HG03354 (cell line): ENCODE results near the gene OR4K15.
"Not testable (repeated sequence)": the region's sequence is repeated elsewhere in the genome, so short reads cannot be mapped to it uniquely, and the experiment has no call there.

Source experiments
- ATAC-seq: cut with Tn5 transposase; IDR thresholded peaks from one replicate; pipeline ENCODE4 v1.9.1; 2021; ENCODE audit warnings: mild to moderate bottlenecking; ENCODE audit not compliant: unreplicated experiment, poor library complexity, severe bottlenecking

Gene OR4K15, protein sequence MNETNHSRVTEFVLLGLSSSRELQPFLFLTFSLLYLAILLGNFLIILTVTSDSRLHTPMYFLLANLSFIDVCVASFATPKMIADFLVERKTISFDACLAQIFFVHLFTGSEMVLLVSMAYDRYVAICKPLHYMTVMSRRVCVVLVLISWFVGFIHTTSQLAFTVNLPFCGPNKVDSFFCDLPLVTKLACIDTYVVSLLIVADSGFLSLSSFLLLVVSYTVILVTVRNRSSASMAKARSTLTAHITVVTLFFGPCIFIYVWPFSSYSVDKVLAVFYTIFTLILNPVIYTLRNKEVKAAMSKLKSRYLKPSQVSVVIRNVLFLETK

DNA sequence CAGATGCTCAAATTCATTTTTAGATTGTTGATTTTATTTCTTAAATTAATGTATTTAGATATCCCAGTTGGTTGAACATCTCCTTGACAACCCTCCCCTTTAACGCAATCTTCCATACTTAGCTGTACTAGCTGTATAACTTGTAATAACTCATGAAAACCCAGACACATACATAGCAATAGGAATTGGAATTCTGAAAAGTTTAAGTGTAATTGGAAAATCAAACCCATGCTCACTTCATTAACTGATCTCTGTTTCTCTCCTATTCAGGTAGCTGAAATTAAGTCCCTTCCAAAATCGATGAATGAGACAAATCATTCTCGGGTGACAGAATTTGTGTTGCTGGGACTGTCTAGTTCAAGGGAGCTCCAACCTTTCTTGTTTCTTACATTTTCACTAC lies at the start of gene OR4K15:
Gene OR4K15, plus strand, starts transcription at position 301 of the 400 bp plus-strand sequence. Its CDS starts 0 bp downstream, at position 301.
- ATAC-seq = no peak

DNA sequence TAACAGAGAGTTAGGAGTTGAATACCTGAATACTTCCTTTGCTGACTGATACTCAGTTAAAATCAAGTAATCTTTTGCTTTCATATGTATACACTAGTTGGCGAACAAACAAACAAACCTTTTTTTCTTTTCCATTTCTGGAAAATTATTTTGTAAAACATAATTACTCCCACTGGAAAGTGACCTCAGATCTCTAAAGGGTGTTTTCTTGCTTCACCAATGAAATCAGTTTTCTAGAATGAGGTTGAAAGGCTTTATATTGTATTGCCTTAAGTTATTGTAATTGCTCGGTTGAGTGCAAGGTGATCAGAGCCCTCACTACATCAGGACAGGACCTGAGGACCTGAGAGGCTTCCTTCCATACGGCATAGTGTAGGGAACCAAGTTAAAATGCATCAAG lies 44.8 kb upstream of the OR4K15 start, which contains the start of gene OR4K1:
Gene OR4K1, plus strand, starts transcription at position 301 of the 400 bp plus-strand sequence. CDS start 4,750 bp downstream, outside the sequence.
- ATAC-seq = no peak

DNA sequence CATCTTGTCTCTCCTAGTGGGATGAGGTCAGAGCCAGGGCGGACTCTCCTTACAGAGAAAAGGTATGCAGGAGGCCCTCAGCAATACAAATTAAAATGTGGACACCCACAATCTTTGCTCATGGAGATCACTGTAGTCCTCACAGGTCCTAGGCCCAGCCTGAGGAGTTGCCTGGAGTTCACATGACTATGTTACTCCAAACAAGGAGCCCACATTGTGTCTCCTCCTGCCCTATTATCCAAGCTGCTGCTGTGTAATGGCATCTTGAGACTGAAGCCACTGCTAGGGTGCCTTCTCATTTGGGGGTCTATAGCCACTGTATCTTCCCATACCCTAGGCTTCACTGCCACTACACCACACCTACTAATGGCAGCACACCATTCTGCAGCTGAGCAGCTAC lies 33.7 kb upstream of the OR4K15 start:
- ATAC-seq = no peak

DNA sequence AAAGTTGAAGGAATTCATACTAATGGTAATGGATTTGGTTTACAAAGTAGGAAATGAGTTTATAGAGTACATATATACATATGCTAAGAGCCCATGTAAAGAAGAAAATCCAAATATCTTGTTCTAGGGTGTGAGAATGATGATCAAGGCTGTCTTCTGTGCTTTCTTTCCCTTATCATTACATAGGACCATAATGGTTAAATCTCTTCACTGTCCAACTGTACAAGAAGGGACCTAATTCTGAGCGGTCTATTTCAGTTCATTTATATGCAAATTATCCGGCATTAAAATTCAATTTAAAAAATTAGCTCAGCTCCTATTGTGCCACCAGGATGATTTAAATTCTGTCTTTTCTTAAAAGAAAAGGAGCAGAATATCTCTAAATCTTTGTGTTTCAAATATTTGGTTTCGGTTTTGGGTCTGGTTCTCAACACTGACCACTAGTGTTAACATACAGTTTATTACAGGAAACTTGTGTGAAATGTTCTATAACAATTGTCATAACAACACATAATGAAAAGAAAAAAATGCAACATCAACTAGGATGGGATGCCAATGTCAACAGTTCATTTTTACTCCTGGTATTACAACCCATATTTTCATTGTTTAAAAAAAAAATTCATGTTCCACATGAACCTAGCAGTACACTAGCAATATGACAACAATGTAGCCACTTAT lies 27.8 kb upstream of the OR4K15 start:
- no peak for ATAC-seq

DNA sequence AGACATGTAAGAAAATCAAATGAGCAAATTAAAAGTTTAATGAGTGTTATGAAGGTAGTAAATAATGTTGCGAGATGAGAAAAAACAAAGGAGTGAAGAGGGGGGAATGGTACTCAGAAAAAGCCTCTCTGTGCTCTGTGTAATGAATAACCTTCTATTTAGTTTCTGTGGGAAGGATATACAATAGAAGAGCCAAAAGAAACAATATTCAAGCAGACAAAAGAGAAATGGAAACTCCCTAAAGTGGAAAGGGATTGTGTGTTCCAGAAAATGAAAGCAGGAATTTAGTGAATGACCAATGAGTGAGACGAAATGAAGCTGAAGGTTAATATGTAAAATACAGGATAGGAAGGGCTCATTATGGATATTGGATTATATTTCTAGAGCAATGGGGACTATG lies 26.2 kb upstream of the OR4K15 start:
- no peak for ATAC-seq

DNA sequence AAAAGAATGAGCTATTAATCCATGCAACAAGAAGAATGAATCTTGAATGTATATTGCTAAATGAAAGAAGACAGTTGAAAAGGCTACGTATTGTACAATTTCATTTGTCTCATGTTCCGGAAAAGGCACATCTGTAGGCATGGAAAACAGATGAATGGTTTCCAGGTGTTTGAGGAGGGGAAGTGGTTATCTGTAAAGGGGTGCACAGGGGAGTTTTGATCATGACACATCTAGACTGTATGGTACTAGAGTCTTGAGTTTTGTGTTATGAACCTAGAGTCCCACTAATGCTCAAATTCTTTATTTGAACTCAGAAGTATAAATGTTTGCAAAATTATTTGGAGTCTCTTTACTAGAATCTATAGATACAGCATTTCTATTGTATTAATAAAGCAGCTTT lies 5.7 kb upstream of the OR4K15 start:
- not testable (repeated sequence) for ATAC-seq

DNA sequence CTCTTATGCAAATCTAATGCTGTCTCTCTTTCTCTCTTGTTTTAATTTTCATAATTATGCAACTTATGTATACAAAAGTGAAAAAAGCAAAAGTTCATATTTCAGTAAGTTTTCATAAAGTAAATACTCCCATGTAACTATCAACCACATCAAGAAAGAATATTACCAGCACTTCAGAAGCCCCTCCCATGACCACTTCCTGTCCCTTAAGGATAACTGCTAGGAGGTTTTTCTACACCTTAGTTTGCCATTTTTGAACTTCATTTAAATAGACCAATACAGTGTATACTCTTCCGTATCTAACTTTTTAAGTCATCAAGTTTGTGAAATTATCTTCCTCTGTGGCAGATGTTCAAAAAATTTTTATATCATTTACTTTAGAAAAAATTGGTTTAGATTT lies 547 bp upstream of the OR4K15 start:
- no peak for ATAC-seq

DNA sequence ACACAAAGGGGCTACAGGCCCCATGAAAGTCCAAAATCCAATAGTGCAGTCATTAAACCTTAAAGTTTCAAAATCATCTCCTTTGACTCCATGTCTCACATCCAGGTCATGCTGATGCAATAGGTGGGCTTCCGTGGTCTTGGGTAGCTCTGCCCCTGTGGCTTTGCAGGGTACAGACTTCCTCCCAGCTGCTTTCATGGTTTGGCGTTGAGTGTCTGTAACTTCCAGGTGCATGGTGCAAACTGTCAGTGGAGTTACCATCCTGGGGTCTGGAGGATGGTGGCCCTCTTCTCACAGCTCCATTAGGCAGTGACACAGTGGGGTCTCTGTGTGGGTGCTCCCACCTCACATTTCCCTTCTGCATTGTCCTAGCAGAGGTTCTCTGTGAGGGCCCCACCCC lies 18.0 kb downstream of the OR4K15 start:
- ATAC-seq = no peak

DNA sequence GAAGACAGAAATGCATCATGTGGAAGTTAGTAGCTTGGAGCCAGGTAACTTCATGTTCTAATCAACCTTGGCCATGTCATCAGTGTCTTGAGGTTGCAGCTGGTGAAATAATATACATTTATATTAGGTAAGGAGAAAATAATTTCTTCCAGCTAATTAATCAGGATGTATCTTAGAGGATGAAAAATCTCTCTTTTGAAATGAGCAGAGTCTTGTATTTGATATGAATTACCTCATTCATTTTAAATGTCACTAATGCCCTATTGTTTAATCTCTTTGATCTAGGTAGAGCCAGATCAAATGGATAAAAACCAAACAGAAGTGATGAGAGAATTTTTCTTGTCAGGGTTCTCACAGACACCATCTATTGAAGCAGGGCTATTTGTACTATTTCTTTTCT lies 26.5 kb downstream of the OR4K15 start, which contains the start of gene OR4Q2:
Gene OR4Q2, plus strand, starts transcription at position 301 of the 400 bp plus-strand sequence.
- ATAC-seq = no peak

DNA sequence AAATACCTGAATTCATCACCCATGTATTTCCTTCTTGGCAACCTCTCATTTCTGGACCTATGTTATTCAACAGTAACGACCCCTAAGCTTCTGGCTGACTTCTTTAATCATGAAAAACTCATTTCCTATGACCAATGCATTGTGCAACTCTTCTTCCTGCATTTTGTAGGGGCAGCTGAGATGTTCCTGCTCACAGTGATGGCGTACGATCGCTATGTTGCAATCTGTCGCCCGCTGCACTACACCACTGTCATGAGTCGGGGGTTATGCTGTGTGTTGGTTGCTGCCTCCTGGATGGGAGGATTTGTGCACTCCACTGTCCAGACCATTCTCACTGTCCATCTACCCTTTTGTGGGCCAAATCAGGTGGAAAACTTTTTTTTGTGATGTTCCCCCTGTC lies 26.9 kb downstream of the OR4K15 start:
- no peak for ATAC-seq

DNA sequence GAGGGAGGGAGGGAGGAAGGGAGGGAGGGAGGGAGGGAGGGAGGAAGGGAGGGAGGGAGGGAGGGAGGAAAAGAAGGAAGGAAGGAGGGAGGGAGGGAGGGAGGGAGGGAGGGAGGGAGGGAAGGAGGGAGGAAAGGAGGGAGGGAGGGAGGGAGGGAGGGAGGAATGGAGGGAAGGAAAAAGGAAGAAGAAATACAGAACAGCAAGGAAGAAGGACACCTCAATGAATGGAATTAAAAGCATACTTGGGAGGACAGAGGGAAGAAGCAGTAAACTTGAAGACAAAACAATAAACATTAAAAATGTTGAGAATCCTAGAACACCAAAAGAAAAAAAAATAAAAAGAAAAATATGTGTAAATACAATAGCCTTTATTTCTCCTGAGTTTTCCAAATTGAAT lies 32.8 kb downstream of the OR4K15 start:
- ATAC-seq = no peak

DNA sequence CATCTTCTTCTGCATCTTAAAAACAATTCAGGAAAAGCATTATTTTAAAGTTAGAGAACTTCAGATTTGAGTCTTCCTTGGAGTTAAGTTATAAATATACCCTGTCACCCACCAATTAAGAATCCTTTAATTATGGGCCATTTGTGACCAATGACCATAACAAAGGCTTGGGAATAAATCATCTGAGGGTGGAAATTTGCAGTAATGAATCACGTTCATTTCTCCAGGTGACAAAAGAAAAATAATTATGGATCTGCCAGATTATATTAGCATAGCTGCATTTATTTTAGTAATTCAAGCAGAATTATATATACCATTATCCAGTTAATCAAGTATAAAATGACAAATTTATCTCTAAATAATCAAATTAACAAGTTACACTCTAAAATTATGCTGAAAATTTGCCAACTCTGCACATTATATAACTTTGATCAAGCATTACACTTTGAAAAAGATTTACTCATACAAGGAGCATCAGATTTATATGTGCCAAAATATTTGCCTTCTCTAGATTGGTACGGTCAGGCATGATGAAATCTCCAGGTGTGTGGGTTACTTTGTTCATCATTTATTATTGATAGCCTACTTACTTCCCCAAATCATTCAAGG lies 44.0 kb downstream of the OR4K15 start, which contains the start of gene OR4K14:
Gene OR4K14, minus strand, starts transcription at position 51 of the 609 bp plus-strand sequence. CDS start 4,114 bp downstream, outside the sequence.
- no peak for ATAC-seq
